ENCODE measurements around the gene EFCAB12.

- no peak for TF ChIP-seq CTCF (IDR thresholded peaks at IDR 0.05; ENCODE audit: extremely low read depth in 1 of 2, insufficient read depth in 1 of 2, low read depth in 1 of 2, low read length in 2 of 2)
- no peak for TF ChIP-seq POLR2AphosphoS5 (IDR thresholded peaks at IDR 0.05; ENCODE audit: insufficient read depth, low read depth, low read length)
- TF ChIP-seq, protein P1, sequence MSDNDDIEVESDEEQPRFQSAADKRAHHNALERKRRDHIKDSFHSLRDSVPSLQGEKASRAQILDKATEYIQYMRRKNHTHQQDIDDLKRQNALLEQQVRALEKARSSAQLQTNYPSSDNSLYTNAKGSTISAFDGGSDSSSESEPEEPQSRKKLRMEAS (IDR thresholded peaks at IDR 0.05; ENCODE audit: insufficient read depth, insufficient read length), result no peak
- no peak for TF ChIP-seq POLR2A (IDR thresholded peaks at IDR 0.05; ENCODE audit: low read depth, low read length)
- TF ChIP-seq GATA2 (IDR thresholded peaks at IDR 0.05; ENCODE audit: insufficient read depth, insufficient read length, low read depth, low read length), result no peak
- TF ChIP-seq MYC (IDR thresholded peaks at IDR 0.05; ENCODE audit: low read depth, low read length), result no peak
- no peak for TF ChIP-seq EZH2 (IDR thresholded peaks at IDR 0.05; ENCODE audit: borderline replicate concordance, low read depth, low read length, severe bottlenecking)
Observed at GRCh38 chr3:129375099-129375498, 53.3 kb downstream of the EFCAB12 start.

All from endothelial cell of umbilical vein (primary cell).